ENCODE data around the gene EFCAB12.
"Not testable (repeated sequence)": the region's sequence is repeated elsewhere in the genome, so short reads cannot be mapped to it uniquely, and the experiment has no call there.

EFCAB12 gene

DNA sequence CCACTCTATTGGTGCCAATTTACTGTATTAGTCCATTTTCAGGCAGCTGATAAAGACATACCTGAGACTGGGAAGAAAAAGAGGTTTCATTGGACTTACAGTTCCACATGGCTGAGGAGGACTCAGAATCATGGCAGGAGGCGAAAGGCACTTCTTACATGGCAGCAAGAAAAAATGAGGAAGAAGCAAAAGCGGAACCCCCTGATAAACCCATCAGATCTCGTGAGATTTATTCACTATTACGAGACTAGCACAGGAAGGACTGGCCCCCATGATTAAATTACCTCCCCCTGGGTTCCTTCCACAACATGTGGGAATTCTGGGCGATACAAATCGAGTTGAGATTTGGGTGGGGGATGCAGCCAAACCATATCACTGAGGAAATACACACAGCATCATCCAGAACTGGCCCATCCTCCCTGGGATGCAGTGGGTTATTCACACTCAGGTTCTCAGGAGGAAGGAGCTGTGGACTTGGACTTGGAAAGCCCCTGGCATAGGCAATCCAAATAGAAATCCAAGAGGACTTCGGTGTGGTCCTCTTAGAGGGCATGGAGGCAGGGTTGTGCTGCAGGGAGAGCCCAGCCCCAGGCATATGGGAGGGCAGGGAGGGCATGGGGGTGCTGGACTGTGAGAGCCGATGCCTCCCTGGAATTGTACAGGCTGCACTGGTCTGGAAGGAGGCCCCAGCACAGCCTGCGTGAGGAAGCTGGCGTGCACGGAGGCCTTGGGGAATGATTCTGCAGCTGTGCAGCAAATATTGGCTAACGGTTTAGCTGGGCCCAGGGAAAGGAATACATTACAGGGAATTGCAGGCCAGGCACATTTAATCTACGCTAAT lies 62.9 kb downstream of the EFCAB12 start:
- DNase-seq (ENCODE audit: low spot score) = no peak

DNA sequence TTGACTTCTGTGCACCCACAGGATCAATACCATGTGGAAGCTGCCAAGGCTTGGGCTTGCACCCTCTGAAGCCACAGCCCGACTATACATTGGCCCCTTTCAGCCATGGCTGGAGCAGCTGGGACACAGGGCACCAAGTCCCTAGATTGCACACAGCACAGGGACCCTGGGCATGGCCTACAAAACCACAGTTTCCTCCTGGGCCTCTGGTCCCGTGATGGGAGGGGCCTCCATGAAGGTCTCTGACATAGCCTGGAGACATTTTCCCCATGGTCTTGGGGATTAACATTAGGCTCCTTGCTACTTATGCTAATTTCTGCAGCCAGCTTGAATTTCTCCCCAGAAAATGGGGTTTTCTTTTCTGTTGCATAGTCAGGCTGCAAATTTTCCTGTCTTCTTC lies 63.6 kb downstream of the EFCAB12 start:
- DNase-seq (ENCODE audit: low spot score) = not testable (repeated sequence)

DNA sequence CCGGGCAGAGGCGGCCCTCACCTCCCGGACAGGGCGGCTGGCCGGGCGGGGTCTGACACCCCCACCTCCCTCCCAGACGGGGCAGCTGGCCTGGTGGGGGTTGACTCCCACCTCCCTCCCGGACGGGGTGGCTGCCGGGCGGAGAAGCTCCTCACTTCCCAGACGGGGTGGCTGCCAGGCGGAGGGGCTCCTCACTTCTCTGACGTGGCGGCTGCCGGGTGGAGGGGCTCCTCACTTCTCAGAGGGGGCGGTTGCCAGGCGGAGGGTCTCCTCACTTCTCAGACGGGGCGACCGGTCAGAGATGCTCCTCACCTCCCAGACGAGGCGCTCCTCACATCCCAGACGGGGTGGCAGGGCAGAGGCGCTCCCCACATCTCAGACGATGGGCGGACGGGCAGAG lies 65.1 kb downstream of the EFCAB12 start:
- not testable (repeated sequence) for DNase-seq (ENCODE audit: low spot score)

DNA sequence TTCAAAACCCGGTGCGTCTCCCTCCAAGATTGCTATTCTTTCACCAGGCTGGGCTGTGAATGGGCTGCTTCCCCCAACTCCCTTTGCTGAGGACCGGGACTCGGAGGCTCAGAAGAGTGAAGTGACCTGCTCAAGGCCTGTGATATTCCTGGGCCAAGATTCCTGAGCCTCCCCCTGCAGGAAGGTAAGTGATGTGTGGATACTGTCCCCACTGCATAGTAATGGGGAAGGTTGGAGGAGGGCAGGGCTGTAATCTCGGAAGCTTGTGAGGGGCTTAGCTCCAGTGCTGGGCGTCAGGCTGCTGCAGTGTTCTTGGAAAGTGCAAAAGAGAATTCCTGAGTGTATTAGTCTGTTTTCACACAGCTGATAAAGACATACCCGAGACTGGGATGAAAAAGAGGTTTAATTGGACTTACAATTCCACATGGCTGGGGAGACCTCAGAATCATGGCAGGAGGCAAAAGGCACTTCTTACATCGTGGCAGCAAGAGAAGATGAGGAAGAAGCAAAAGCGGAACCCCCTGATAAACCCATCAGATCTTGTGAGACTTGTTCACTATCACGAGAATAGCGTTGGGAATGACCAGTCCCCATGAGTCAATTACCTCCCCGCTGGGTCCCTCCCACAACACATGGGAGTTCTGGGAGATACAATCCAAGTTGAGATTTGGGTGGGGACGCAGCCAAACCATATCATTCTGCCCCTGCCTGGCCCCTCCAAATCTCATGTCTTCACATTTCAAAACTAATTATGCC lies 67.6 kb downstream of the EFCAB12 start:
- DNase-seq (ENCODE audit: low spot score) = peak; percentile 56

DNA sequence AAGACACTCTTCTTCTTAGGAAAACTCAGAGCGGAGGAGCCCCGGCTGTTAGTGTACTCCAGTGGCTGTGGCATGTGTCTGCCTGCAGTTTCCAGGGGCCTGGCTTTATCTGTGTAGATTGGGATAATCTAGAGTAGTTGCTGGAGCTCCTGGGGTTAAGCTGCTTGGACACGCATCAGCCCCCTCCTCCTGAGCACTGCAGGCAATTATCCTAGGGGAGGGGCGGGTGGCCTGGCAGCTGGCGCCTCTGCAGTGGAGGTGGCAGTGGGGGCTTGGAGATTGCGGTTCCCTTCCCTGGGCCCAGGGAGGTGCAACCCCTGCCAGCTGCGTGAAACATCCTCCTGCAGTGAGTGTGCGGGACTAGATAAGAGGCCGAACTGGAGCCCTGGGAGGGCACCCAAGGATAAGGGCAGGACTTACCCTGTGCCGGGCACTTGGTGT lies 68.2 kb downstream of the EFCAB12 start:
- DNase-seq (ENCODE audit: low spot score) = no peak

DNA sequence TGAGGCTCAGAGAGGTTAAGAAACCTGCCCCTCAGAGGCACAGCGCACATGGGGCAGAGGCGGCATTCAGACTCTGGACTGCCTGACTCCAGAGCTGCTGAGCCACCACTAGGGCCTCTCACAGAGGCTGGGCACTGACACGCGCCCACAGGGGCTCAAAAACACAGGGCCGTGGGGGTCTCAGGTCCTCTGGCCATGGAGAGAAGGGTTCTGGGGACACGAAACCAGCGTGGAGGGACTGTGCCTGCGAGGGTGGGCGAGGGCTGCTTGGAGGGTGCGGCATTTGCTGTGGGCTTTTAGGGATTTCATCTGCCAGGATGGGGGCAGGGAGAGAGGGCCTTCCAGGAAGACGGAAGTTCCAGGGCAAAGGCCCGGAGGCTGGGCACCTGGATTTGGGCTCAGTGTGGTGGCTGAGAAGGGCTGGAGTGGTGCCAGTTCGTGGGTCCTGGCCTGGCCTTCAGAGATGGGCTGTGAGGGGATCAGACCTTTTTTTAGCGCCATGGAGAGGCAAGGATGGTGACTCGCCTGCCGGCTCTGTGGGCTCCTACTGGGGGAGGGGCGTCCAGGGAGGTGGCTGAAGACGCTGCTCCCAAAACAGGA lies 69.6 kb downstream of the EFCAB12 start:
- peak; percentile 64 for DNase-seq (ENCODE audit: low spot score)

DNA sequence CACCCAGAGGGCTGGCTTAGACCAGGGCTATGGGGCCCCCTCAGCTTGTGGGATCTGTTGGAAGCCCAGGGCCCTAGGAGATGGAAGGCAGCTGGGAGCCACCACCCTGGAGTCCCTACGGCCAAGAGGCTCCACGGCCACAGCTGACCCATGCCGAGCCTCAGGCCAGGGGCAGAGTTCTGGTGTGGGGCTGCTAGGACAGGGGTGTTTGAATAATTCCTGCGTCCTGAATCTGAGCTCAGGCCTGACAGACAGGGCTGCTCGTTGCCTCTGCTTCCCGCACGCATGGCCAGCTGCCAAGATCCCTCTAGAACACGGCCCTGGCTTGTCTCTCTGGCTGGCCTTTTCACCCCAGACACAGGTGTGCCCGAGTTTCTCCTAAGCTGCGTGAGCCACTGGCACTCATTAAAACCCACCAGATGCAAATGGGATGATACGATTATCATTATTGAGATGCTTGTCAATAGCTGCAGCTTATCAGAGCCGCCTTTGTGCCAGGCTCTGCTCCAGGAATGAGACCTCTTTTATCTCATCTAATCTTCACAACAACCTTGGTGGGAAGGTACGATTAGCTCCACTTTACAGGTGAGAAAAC lies 70.2 kb downstream of the EFCAB12 start:
- DNase-seq (ENCODE audit: low spot score) = no peak

DNA sequence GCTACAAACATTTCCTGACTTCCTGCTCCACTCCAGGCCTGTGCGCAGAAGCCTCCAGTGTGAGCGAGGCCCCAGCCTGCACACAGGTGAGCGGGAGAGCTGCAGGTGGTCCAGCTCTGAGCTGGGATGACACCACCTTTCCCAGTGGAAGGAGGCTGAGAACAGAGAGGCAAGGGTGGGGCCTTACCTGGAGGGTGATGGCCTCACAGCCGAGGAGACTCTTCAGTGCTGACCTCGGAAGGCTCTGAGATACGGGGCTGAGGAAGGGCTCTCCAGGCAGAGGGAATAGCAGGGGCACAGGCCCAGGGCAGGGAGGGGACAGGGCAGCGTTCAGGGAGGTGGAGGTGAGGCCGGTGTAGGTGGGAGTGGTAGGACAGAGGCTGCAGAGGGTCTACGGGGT lies 70.8 kb downstream of the EFCAB12 start:
- DNase-seq (ENCODE audit: low spot score) = no peak

DNA sequence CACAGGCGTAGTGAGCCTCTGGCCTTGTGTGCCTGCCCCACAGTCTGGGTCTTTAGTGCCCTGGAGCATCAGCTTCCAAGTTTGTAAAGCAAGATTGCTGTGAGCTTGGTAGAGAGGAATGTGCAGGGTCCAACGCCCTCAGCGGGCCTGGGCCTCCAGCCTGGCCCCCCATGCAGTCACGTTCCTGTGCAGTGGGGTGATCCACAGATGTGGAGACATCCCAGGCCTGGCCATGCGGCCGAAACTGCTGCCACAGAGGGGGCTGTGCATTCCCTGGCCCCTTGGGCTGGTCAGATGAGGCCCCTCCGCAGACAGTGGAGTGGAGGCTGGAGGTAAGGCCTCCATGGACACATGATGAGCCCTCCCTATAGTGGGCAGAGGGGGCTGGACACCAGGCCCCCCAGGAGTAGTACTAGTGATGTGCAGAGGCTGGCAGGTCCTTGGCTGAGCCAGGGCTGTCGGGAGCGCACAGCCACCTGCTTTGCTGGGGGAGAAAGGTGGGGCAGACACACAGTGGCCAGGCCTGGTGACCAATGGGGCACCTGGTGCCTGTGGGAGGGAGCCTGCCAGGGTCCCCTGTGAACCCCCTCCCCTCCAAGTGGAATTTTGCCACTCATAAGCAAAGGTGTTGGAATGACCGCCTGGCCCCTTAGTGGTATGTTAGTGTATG lies 71.5 kb downstream of the EFCAB12 start:
- DNase-seq (ENCODE audit: low spot score) = no peak

DNA sequence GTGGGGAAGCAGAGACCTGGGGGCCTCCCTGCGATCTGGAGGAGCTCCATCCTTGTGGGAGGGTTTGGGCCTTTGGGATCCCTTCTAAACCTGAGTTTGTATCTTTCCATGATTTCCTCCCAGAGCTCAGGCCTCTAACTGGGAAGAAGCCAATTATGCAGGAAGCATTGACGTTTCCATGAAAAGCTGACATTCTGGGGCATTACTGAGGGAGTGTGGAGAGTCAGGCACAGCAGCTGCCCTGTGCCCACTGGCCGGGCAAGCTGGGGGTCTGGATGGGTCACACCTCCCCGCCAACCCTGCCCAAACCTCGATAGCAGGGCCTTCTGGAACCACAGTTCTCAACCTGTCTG lies 74.9 kb downstream of the EFCAB12 start:
- no peak for DNase-seq (ENCODE audit: low spot score)

DNA sequence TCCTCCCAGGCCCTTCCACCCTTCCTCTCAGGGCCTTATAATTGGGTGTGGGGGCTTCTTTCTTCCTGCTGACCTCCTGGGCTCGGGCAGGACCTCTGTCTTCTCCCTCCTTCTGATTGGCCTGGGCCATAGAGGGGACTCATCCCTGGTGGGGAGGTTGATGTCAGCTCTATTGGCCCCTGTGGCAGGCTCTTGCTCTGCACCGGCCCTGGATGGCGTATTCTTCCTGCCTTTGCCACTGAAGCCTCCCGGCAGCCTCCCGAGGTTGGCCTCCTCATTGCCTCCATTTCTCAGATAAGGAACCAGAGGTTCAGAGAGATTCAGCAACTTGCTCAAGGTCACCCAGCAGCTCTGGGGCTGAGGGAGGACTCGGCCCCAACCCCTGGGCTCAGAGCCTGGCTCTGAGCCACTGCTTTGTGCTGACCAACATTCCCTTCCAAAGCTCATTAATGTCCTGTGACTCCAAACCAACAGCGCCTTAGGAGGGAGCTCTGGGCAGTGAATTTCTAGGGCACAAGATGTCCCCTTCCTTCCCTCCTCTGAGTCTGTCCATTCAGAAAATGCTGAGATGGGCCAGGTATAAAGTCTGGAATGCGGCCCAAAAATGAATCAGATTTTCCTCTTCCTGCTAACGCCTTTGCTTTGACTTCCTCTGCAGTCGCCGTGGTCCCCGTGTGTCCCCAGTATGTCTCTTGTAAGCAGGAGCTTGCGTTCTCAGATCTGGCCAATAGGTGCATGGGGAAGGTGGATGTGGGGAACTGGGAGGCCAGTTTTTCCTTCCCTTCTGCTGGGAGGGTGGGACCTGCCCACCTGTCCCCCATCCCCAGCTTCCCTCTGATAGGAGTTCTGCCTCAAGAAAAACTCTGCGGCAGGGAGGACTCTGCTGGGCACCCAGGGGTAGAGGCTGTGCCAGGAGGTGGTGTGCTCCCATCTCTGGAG lies 75.5 kb downstream of the EFCAB12 start:
- no peak for DNase-seq (ENCODE audit: low spot score)

DNA sequence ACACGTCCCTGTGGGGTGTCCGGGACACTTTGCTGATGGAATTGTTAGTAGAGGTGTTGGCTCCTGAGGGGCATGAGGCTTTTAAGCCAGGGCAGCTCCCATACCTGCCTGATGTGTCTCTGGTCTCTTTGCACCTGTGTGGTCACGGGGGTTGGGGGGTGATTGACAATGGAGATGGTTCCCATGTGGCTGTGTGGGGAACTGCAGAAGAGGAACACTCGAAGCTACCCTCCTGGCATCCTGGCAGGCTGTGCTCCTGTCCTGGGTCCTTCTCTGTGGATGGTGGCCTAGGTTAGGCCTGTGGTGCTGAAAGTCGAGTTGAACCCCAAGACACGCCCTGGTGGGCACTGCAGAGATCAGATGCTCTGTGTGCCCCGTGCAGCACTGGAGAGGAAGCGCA lies 76.4 kb downstream of the EFCAB12 start:
- DNase-seq (ENCODE audit: low spot score) = peak; percentile 70

All from iPS-NIHi11 (cell line).